Breast epithelium (tissue), 3 donors: ENCODE measurements around the gene DOCK3.

Experiments used
- CTCF ChIP-seq, 3 donors: fragments of 450-650 bp; IDR thresholded peaks; one replicate each; pipeline ENCODE4 v1.5.1; 2016 to 2017; ENCODE audit warnings: antibody characterized with exemption in 3 of 3, mild to moderate bottlenecking in 3 of 3, moderate library complexity in 3 of 3
- POLR2A ChIP-seq: fragments of 450-650 bp; IDR thresholded peaks from one replicate; pipeline ENCODE4 v1.6.1; 2016; ENCODE audit warnings: antibody characterized with exemption, mild to moderate bottlenecking, moderate library complexity
- POLR2AphosphoS5 ChIP-seq, 3 donors: sonication (generic); formaldehyde crosslinking; IDR thresholded peaks; one replicate each; pipeline ENCODE4 v1.6.1; 2017; ENCODE audit warnings: antibody characterized with exemption in 3 of 3

GRCh38 chr3:50675179-50676030 is 678 bp downstream of the DOCK3 start:
- TF ChIP-seq POLR2A (no peak), CTCF (IDR thresholded peaks at IDR 0.05) (no peak), POLR2AphosphoS5 (IDR thresholded peaks at IDR 0.05) (no peak)
